H9 (cell line): ENCODE results near the gene CD7. TPM values are rescaled to one million over a fixed set of nuclear protein-coding genes. Genes with fewer than 3 reads are reported as not detected.

ENCODE experiments used
- DNase-seq: peaks from one replicate; pipeline ENCODE4 v3.0.0-alpha.2; 2017
- H2AFZ ChIP-seq: one replicate; pipeline ENCODE4 v1.6.1; 2013; ENCODE audit warnings: mild to moderate bottlenecking, low read length, control low read depth, moderate library complexity
- H2AK5ac ChIP-seq: 2 replicates; pipeline ENCODE4 v1.6.1; 2013; ENCODE audit warnings: low read length, control low read depth, mixed read lengths; ENCODE audit not compliant: insufficient read length
- H2BK120ac ChIP-seq: one replicate; pipeline ENCODE4 v1.6.1; 2013; ENCODE audit warnings: low read depth, mild to moderate bottlenecking, low read length, control low read depth, inconsistent platforms; ENCODE audit not compliant: poor library complexity, severe bottlenecking
- H2BK12ac ChIP-seq: 2 replicates; pipeline ENCODE4 v1.6.1; 2013; ENCODE audit warnings: low read length, control low read depth, mixed read lengths, low read depth; ENCODE audit not compliant: insufficient read length
- H2BK15ac ChIP-seq: 2 replicates; pipeline ENCODE4 v1.6.1; 2013; ENCODE audit warnings: low read depth, low read length, control low read depth
- H2BK20ac ChIP-seq: one replicate; pipeline ENCODE4 v1.6.1; 2013; ENCODE audit warnings: low read depth, mild to moderate bottlenecking, low read length, control low read depth, inconsistent platforms; ENCODE audit not compliant: poor library complexity, severe bottlenecking
- H2BK5ac ChIP-seq: 2 replicates; pipeline ENCODE4 v1.6.1; 2013; ENCODE audit warnings: low read length, control low read depth, mixed read lengths; ENCODE audit not compliant: insufficient read length
- H3K14ac ChIP-seq: 2 replicates; pipeline ENCODE4 v1.6.1; 2013; ENCODE audit warnings: low read length, control low read depth; ENCODE audit not compliant: insufficient read depth
- H3K18ac ChIP-seq: 2 replicates; pipeline ENCODE4 v1.6.1; 2013; ENCODE audit warnings: low read depth, mild to moderate bottlenecking, mixed read lengths, low read length, control low read depth; ENCODE audit not compliant: insufficient read length
- H3K23ac ChIP-seq: 2 replicates; pipeline ENCODE4 v1.6.1; 2013; ENCODE audit warnings: low read length, control low read depth, mixed read lengths, low read depth; ENCODE audit not compliant: insufficient read length
- H3K23me2 ChIP-seq: 2 replicates; pipeline ENCODE4 v1.6.1; 2013; ENCODE audit warnings: low read depth, mild to moderate bottlenecking, mixed read lengths, low read length, control low read depth; ENCODE audit not compliant: insufficient read length, poor library complexity, severe bottlenecking
- H3K27ac ChIP-seq: 2 replicates; pipeline ENCODE4 v1.5.1; 2013; ENCODE audit warnings: low read length, control low read depth, mixed read lengths, low read depth; ENCODE audit not compliant: insufficient read length
- H3K27me3 ChIP-seq: 2 replicates; pipeline ENCODE4 v1.6.1; 2013; ENCODE audit warnings: low read length, control low read depth, inconsistent platforms; ENCODE audit not compliant: insufficient read depth
- H3K4ac ChIP-seq: 2 replicates; pipeline ENCODE4 v1.6.1; 2013; ENCODE audit warnings: low read depth, mild to moderate bottlenecking, control low read depth, inconsistent platforms, low read length, moderate library complexity
- H3K4me1 ChIP-seq: 2 replicates; pipeline ENCODE4 v1.6.1; 2013; ENCODE audit warnings: low read length, control low read depth, inconsistent platforms; ENCODE audit not compliant: insufficient read depth
- H3K4me2 ChIP-seq: 2 replicates; pipeline ENCODE4 v1.6.1; 2013; ENCODE audit warnings: low read length, control low read depth, mixed read lengths; ENCODE audit not compliant: insufficient read length, insufficient read depth
- H3K56ac ChIP-seq: 2 replicates; pipeline ENCODE4 v1.6.1; 2013; ENCODE audit warnings: low read depth, mild to moderate bottlenecking, mixed read lengths, low read length, control low read depth; ENCODE audit not compliant: insufficient read length
- H3K79me1 ChIP-seq: 2 replicates; pipeline ENCODE4 v1.6.1; 2013; ENCODE audit warnings: low read depth, mild to moderate bottlenecking, moderate library complexity, low read length, control low read depth, inconsistent platforms; ENCODE audit not compliant: insufficient read depth, poor library complexity, severe bottlenecking
- H3K79me2 ChIP-seq: 2 replicates; pipeline ENCODE4 v1.6.1; 2013; ENCODE audit warnings: low read length, control low read depth, inconsistent platforms; ENCODE audit not compliant: insufficient read depth
- H3K9ac ChIP-seq: 2 replicates; pipeline ENCODE4 v1.6.1; 2013; ENCODE audit warnings: low read length, control low read depth, mixed read lengths; ENCODE audit not compliant: insufficient read length; ENCODE audit errors: extremely low read depth
- H3K9me3 ChIP-seq: one replicate; pipeline ENCODE4 v1.6.1; 2013; ENCODE audit warnings: low read depth, low read length, inconsistent platforms; ENCODE audit not compliant: control insufficient read depth
- H3T11ph ChIP-seq: one replicate; pipeline ENCODE4 v1.6.1; 2013; ENCODE audit warnings: mild to moderate bottlenecking, low read length, control low read depth, inconsistent platforms
- H4K20me1 ChIP-seq: one replicate; pipeline ENCODE4 v1.6.1; 2013; ENCODE audit not compliant: control insufficient read depth, insufficient read length, insufficient read depth
- H4K5ac ChIP-seq: 2 replicates; pipeline ENCODE4 v1.6.1; 2013; ENCODE audit warnings: low read depth, mild to moderate bottlenecking, mixed read lengths, low read length, control low read depth; ENCODE audit not compliant: insufficient read length
- H4K8ac ChIP-seq: replicated peaks from 2 replicates; pipeline ENCODE4 v1.6.1; 2013; ENCODE audit warnings: low read length, control low read depth, mixed read lengths, low read depth; ENCODE audit not compliant: insufficient read length
- H4K91ac ChIP-seq: 2 replicates; pipeline ENCODE4 v1.6.1; 2013; ENCODE audit warnings: low read depth, mild to moderate bottlenecking, moderate library complexity, mixed read lengths, low read length, control low read depth; ENCODE audit not compliant: insufficient read length
- H3K27ac Mint-ChIP-seq, 3 experiments: 2 replicates in 2 of 3; 3 replicates in 1 of 3; pipeline ENCODE4 v1.8.0; 2020 to 2021; ENCODE audit warnings: mixed read lengths in 3 of 3, mild to moderate bottlenecking in 1 of 3, moderate library complexity in 1 of 3
- H3K27me3 Mint-ChIP-seq: 2 replicates; pipeline ENCODE4 v1.8.0; 2021; ENCODE audit warnings: low read depth, mild to moderate bottlenecking, moderate library complexity, mixed read lengths
- H3K36me3 Mint-ChIP-seq, 3 experiments: 2 replicates in 2 of 3; 3 replicates in 1 of 3; pipeline ENCODE4 v1.8.0; 2020 to 2021; ENCODE audit warnings: low read depth in 3 of 3, mixed read lengths in 3 of 3; ENCODE audit not compliant: insufficient read depth in 1 of 3
- H3K4me1 Mint-ChIP-seq, 2 experiments: 2 replicates each; pipeline ENCODE4 v1.8.0; 2020; ENCODE audit warnings: mixed read lengths in 2 of 2
- H3K4me3 Mint-ChIP-seq, 2 experiments: 2 replicates in 1 of 2; 3 replicates in 1 of 2; pipeline ENCODE4 v1.8.0; 2020 to 2021; ENCODE audit warnings: mild to moderate bottlenecking in 2 of 2, mixed read lengths in 2 of 2, moderate library complexity in 1 of 2
- H3K9me3 Mint-ChIP-seq, 2 experiments: 2 replicates in 1 of 2; 3 replicates in 1 of 2; pipeline ENCODE4 v1.8.0; 2020; ENCODE audit warnings: mild to moderate bottlenecking in 2 of 2, mixed read lengths in 2 of 2, moderate library complexity in 1 of 2
- CTCF ChIP-seq: fragments of 200-600 bp; sonication (generic); conservative IDR thresholded peaks from 3 replicates; pipeline ENCODE4 v1.8.0; 2021; ENCODE audit warnings: antibody characterized with exemption, mild to moderate bottlenecking
- WGBS: extraction: QIAGEN DNeasy Blood & Tissue Kit; methylation state at CpG from one replicate; pipeline ENCODE4 v1.1.7; 2013; ENCODE audit warnings: missing lambda C conversion rate, low lambda C conversion rate, mixed read lengths; ENCODE audit not compliant: insufficient read length; ENCODE audit errors: extremely low coverage; 5-methylcytosine and 5-hydroxymethylcytosine counted together
- total RNA-seq: library from RNA; stranded (reverse); gene quantifications from 2 replicates; pipeline ENCODE4 v1.2.1, GENCODE V29; 2021

CD7 gene
- total RNA-seq, 1 experiment from 2014 or later, result 0.35 TPM

DNA sequence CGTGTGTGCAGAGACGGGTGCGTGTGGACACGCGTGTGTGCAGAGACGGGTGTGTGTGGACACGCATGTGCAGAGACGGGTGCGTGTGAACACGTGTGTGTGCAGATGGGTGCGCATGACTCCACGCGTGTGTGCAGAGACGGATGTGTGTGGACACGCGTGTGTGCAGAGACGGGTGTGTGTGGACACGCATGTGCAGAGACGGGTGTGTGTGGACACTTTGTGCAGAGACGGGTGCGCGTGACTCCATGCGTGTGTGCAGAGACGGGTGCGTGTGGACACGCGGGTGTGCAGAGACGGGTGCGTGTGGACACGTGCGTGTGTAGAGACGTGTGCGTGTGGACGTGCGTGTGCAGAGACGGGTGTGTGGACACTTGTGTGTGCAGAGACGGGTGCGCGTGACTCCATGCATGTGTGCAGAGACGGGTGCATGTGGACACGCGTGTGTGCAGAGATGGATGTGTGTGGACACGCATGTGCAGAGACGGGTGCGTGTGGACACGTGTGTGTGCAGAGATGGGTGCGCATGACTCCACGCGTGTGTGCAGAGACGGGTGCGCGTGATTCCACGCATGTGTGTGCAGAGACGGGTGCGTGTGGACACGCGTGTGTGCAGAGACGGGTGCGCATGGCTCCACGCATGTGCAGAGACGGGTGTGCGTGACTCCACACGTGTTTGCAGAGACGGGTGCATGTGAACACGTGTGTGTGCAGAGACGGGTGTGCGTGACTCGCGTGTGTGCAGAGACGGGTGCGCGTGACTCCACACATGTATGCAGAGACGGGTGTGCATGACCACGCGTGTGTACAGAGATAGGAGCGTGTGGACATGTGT, 1.6 kb upstream of the CD7 start:
- Histone ChIP-seq H3K23ac (no peak overlapping the region), H4K5ac (no peak overlapping the region), H3K4me1 (no peaks in the 10 kb centered on the region), H3K27ac (no peak overlapping the region), H2BK20ac (no peak overlapping the region), H3K56ac (no peak overlapping the region), H2BK120ac (no peak overlapping the region), H3K79me2 (no peaks in the 10 kb centered on the region), H2BK5ac (no peak overlapping the region), H3K9ac (no peak overlapping the region), H3K27me3 (no peaks in the 10 kb centered on the region), H4K8ac (no peak overlapping the region), H2BK15ac (no peak overlapping the region), H3K4ac (no peak overlapping the region), H3K18ac (no peak overlapping the region), H3K4me2 (no peak overlapping the region), H3K23me2 (peaks cover 3% of the 10 kb centered on the region), H3K14ac (no peak overlapping the region), H4K20me1 (peaks cover 6% of the 10 kb centered on the region), H3T11ph (no peak overlapping the region), H4K91ac (no peak overlapping the region), H3K79me1 (no peaks in the 10 kb centered on the region), H2BK12ac (no peak overlapping the region), H3K9me3 (no peaks in the 10 kb centered on the region), H2AK5ac (no peak overlapping the region), H2AFZ (no peak overlapping the region)
- Mint-ChIP-seq H3K27ac (no peak overlapping the region), H3K9me3 (no peaks in the 10 kb centered on the region), H3K36me3 (no peaks in the 10 kb centered on the region; a peak in 1 of 7 replicates), H3K4me3 (no peak overlapping the region), H3K27me3 (peaks cover 19% of the 10 kb centered on the region), H3K4me1 (peaks cover 5 to 15% of the 10 kb centered on the region in 2 experiments)
- TF ChIP-seq CTCF, result no peak
- no peak for DNase-seq
- WGBS, result no CpG with 5 or more reads among the region's 76 CpGs
